HG03060 (cell line): ENCODE data around the gene ARHGEF1.
"Not testable (repeated sequence)": the region's sequence is repeated elsewhere in the genome, so short reads cannot be mapped to it uniquely, and the experiment has no call there.

Source experiments
- ATAC-seq: cut with Tn5 transposase; IDR thresholded peaks from one replicate; pipeline ENCODE4 v1.9.1; 2021; ENCODE audit warnings: low read depth, moderate number of reproducible peaks; ENCODE audit not compliant: unreplicated experiment

ARHGEF1 gene

GRCh38 chr19:41861116-41861768 lies 21.7 kb upstream of the ARHGEF1 start:
- no peak for ATAC-seq

- no peak for ATAC-seq
Measured at GRCh38 chr19:41861846-41862245, 21.1 kb upstream of the ARHGEF1 start.

GRCh38 chr19:41862445-41862986 lies 20.5 kb upstream of the ARHGEF1 start:
- no peak for ATAC-seq

GRCh38 chr19:41863209-41863931 lies 19.6 kb upstream of the ARHGEF1 start:
- ATAC-seq, result no peak

- ATAC-seq, result no peak
Measured at GRCh38 chr19:41864374-41864773, 18.6 kb upstream of the ARHGEF1 start.

- no peak for ATAC-seq
Measured at GRCh38 chr19:41866284-41866683, 16.7 kb upstream of the ARHGEF1 start.

GRCh38 chr19:41868120-41868988 lies 14.6 kb upstream of the ARHGEF1 start:
- no peak for ATAC-seq

- no peak for ATAC-seq
Measured at GRCh38 chr19:41868989-41869300, 14.0 kb upstream of the ARHGEF1 start.

GRCh38 chr19:41869374-41869955 lies 13.5 kb upstream of the ARHGEF1 start:
- ATAC-seq, result no peak

GRCh38 chr19:41870401-41870873 lies 12.5 kb upstream of the ARHGEF1 start:
- no peak for ATAC-seq

- no peak for ATAC-seq
Measured at GRCh38 chr19:41871573-41872383, 11.2 kb upstream of the ARHGEF1 start.

- no peak for ATAC-seq
Measured at GRCh38 chr19:41872384-41872774, 10.6 kb upstream of the ARHGEF1 start.

GRCh38 chr19:41872775-41873647 lies 10.0 kb upstream of the ARHGEF1 start:
- ATAC-seq, result no peak

- not testable (repeated sequence) for ATAC-seq
Measured at GRCh38 chr19:41875973-41876372, 7.0 kb upstream of the ARHGEF1 start.

- peak; percentile 41 for ATAC-seq
Measured at GRCh38 chr19:41876847-41877832, 5.8 kb upstream of the ARHGEF1 start, which contains the start of gene CD79A. CD79A (plus strand) TSS chr19:41877279; CDS start chr19:41877305, 26 bp downstream.

- ATAC-seq, result no peak
Measured at GRCh38 chr19:41877916-41878905, 4.8 kb upstream of the ARHGEF1 start.
